Heart right ventricle (tissue), 12 donors: ENCODE measurements around the gene CSDE1. TPM values are rescaled to one million over a fixed set of nuclear protein-coding genes. Genes with fewer than 3 reads are reported as not detected.

Experiments used
- polyA plus RNA-seq, 2 donors: library from polyadenylated mRNA; stranded (reverse); fragments of 200-250 nt; gene quantifications; one replicate each; pipeline ENCODE4 v1.2.3, GENCODE V29; 2013
- total RNA-seq, 10 donors: library from RNA; stranded (reverse); fragmentation: NEBNext Ultra II Directional in 3 of 10; extraction: Animal tissue kit (Norgen Biotek cat#: 25700) in 3 of 10; gene quantifications; one replicate each; pipeline versions ENCODE4 v1.2.1 to v1.2.4, GENCODE V29; 2021 to 2023
- donor health status: ischemic (EF 13 %, LVEDD 7.1; RV severe dilation, severe dysfunction).
- donor health status: healthy with polysubstance abuse.
- donor health status: DM: no; HTN: yes; CAD: no.
- donor health status: DM: no; HTN: no; CAD: no.
- donor health status: ischemic (EF 25% LVEDD 6.9; RV normal size, moderate dysfunction).
- donor health status: ischemic (EF 25% LVEDD 5.7; RV mildly dilated, moderate dysfunction).
- donor health status: healthy.
- donor health status: nonischemic (EF 11% LVEDD 7.7; RV severe dilation, severe dysfunction).
- donor health status: DM: yes; HTN: yes; CAD: no.
- donor health status: PGD.
- donor health status: ischemic (EF 29% LVEDD 5.4; RV normal size, mild dysfunction).
- donor health status: nonischemic (EF 23%, LVEDD 6.1; RV moderate dilation, normal function).

CSDE1 gene
- total and polyA plus RNA-seq, 12 donors, result 137 to 1,012 (median 867) TPM

Other genes with a start within 250 kb of the CSDE1 start
- 10 to 100 TPM; 13.6 to 28.7 (median 21.4) TPM for gene TRIM33, start 246.8 kb downstream of the CSDE1 start, total RNA-seq
- 10 to 100 TPM in 1 of 2 donors, 1 to 10 TPM in 1; 3.5 to 13.2 TPM for gene TRIM33, start 246.8 kb downstream of the CSDE1 start, polyA plus RNA-seq
- 10 to 100 TPM; 26.9 to 52.6 (median 36.4) TPM for gene BCAS2, start 176.4 kb downstream of the CSDE1 start, total RNA-seq
- gene BCAS2, start 176.4 kb downstream of the CSDE1 start, polyA plus RNA-seq, result 10 to 100 TPM in 1 of 2 donors, 1 to 10 TPM in 1; 9.6 to 35.5 TPM
- gene DENND2C, start 87.9 kb downstream of the CSDE1 start, total RNA-seq, result 1 to 10 TPM; 2.8 to 5.2 (median 3.5) TPM
- 1 to 10 TPM; 1.3 to 2.9 TPM for gene DENND2C, start 87.9 kb downstream of the CSDE1 start, polyA plus RNA-seq
- gene AMPD1, start 62.4 kb downstream of the CSDE1 start, total RNA-seq, result under 1 TPM in 1 of 10 donors, not detected in 9; 0.59 TPM
- gene AMPD1, start 62.4 kb downstream of the CSDE1 start, polyA plus RNA-seq, result not detected
- 10 to 100 TPM in 2 of 10 donors, 1 to 10 TPM in 8; 6.2 to 17.2 (median 8.6) TPM for gene NRAS, start 41.2 kb downstream of the CSDE1 start, total RNA-seq
- 10 to 100 TPM in 1 of 2 donors, 1 to 10 TPM in 1; 6.2 to 10.0 TPM for gene NRAS, start 41.2 kb downstream of the CSDE1 start, polyA plus RNA-seq
- gene SIKE1, start 22.7 kb upstream of the CSDE1 start, total RNA-seq, result 10 to 100 TPM; 20.8 to 38.2 (median 31.3) TPM
- 10 to 100 TPM; 26.6 to 32.6 TPM for gene SIKE1, start 22.7 kb upstream of the CSDE1 start, polyA plus RNA-seq
- gene SYCP1, start 96.9 kb upstream of the CSDE1 start, total RNA-seq, result not detected
- not detected for gene SYCP1, start 96.9 kb upstream of the CSDE1 start, polyA plus RNA-seq